Activated CD8-positive, alpha-beta memory T cell treated with anti-CD3 and anti-CD28 coated beads, Interleukin-2, amount 50 U/mL, for 1 hour (primary cell): ENCODE measurements around the gene SIAH3.
"Not testable (repeated sequence)": the region's sequence is repeated elsewhere in the genome, so short reads cannot be mapped to it uniquely, and the experiment has no call there.

Experiments
- DNase-seq: peaks from one replicate; pipeline ENCODE4 v3.0.0-alpha.2; 2020; ENCODE audit errors: extremely low read depth

The SIAH3 gene

DNA sequence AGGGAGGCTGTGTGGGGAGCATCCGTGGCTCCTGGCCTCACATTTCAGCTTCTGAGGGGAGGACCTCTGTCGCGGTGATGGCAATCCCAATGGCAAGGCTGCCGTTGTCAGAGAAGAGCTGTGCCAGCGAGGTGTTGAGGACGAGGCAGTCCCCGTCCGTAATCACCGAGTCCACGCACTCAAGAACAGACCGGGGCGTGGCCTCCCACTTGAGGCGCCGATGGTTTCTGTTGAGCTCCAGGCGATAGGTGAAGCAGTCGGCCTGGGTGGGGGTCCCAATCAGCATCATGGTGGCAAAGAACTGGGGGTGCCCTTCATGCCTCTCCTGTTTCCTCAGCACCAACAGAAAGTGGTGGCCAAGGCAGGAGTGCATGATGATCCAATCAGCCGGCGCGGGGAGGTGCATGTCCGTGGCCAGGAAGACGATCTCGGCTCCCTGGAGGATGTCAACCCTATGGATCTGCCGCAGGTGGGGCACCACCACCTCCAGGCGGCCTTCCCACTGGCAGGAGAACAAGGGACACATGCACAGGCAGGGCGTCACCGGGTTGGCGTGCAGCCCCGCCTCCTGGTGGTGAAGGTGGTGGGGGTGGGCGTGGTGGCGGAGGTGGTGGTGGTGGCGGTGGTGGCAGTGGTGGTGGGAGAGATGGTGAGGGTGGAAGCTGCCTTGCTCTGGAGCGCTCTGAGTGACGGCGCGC lies 68.1 kb downstream of the SIAH3 start:
- DNase-seq, result no peak

DNA sequence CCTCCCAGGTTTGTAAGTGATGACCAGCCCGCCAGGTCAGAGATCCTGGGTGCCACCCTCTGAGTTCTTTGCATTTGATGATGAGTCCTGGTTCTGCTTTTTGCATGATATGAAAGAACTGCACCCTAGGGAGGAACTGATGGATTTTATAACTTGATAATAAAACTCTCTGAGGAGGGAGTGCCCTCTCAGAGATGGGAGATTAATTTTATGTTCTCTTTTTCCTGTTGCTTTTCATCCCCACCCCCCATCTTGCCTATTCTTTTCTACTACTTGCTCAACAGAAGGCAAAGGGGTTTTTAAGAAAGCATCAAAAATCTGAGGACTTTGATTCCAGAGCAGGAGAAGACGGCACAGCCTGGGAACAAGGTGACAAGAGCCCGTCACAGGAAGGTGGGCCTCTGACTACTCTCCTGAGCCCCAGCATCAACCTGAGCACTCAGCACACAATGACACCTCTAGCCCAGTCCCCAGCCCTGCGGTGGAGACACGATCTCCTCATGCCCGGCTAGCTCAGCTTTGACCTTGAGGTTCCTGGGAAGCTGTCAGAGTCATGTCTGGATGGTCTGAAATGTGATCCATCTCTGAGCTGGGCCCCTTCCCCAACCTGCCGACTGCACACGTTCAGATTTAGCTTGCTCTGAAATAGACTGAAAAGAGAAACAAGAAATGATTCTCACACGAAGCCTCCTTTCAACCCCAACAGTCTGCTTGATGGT lies 69.1 kb downstream of the SIAH3 start:
- DNase-seq, result no peak

DNA sequence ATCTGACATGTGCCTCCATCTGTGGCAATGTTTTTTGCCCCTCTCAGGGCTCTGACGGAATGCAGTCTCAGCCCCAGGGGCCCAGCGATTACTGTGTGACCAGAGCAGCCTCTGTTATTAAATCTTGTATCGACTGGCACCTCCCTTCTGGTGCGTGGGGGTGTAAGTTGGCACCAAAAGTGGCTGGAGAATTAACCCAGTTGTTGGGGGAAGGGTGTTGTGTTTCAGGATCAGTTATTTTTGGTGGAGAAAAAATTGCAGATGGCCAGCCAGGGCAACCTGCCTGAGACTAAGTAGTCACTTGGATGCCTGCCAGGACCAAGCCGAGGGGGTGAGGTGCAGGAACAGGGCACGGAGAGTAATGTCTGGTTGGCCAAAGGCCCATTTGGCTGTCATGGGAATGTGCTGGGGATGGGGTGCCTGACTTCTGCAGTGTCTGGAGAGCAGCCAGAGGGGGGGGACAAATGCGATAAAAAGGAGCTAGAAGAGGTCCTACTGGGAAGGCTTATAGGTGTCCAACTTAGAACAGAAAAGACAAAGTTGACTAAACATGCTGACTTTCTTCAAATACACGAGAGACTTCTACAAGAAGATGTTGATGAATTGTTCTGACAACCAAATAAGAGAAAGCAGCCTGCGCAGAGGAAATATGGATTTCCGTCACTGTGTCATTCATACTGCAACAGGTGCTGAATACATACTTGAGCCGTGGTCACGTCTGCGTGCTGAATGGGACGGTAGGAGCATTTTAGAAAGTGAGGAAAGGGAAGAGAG lies 69.8 kb downstream of the SIAH3 start:
- DNase-seq, result no peak

DNA sequence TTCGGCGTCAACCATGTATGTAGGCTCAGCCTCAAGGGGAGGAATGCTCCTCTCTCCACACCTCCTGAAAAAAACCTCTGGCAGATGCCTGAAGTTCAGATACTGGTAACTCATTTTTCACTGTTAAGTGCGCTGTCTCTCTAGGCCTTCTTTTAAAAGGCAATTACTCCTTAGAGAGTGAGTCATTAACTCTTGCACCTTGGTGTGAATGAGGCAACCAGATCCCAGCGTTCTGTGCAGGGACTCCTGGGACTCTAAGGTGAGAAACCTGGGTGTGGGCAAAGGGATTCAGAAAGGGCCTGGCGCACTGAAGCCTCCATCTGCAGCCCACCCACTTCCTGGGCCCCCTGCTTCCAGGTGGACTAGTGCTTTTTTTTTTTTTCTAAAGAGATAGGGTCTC lies 71.7 kb downstream of the SIAH3 start:
- no peak for DNase-seq

DNA sequence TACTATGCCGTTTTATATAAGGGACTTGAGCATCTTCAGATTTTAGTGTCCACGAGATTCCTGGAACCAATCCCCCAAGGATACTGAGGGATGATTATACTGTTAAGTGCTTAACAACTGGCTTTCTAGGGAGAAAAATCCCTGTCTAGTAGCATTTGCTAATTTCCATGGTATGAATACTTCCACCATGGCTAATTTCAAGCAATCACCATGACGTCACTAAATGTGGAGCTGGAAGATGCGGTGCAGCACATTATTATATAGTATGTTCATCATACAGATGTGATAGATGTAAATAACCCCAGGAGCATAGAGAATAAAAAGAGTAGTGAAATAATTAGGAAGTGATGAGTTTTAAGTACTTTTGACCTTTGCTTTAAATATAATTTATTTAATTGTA lies 72.7 kb downstream of the SIAH3 start:
- DNase-seq, result no peak

DNA sequence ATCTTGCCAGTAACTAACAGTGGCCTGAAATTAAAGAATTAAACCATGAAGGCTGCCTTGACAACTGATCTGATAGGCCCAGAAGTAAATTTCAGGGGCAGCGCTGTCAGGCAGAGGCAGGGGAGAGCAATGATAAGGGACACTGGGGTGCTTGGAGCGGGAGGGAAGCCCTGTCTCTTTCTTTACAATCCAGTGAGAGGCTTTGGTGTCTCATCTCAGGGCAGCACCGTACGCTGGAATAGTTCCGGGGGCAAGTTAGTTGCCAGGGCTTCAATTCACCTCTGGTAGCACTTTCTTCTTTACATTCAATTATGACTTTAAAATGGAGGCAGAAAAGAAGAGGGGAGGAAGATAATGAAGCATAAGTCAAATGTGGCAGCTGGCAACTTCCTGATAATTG lies 74.8 kb downstream of the SIAH3 start:
- DNase-seq, result no peak

DNA sequence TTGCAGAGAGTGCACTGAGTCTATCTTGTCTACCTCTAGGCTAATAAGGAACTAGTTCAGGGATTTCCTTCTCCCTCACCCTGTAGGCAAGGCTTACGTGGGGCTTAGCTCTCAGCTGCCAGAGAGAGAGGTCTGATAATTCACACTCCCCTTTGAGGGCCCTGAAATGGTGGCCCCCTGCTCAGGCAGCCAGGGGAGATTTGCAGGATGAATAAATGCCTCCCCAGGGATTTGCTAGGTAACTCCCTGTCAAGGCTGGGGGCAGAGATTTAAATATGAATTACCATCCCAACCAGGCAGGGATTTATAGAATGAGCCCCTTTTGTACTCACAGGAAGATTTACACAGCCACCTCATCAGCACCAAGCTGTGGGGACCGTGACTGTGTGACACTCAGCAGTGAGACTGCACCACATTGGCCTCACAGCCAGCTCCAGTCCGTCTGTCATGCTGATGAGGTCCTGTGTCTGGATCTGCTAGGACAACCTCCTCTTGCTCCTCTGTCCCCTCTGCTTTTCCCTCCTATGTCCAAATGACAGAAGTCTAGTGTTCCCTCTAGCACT lies 76.1 kb downstream of the SIAH3 start:
- DNase-seq, result no peak

DNA sequence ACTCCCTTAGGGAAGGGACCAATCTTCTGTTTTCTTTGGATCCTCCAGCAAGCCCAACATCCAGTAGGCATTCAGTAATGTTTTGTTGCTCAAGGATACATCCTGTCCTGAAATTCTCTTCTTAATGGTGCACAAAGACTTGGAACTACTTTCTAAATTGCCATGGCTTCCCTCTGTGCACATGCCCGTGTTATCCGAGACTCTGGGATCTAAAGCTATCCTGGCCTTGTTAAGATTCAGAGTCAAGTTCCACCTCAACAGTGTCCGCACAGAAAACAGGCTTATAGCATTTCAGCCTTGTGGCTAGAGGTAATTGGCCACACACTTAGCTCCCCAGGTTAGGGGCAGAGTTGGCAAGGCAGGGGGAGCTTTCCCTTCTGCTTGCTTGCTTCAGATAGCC lies 77.6 kb downstream of the SIAH3 start:
- DNase-seq, result no peak

DNA sequence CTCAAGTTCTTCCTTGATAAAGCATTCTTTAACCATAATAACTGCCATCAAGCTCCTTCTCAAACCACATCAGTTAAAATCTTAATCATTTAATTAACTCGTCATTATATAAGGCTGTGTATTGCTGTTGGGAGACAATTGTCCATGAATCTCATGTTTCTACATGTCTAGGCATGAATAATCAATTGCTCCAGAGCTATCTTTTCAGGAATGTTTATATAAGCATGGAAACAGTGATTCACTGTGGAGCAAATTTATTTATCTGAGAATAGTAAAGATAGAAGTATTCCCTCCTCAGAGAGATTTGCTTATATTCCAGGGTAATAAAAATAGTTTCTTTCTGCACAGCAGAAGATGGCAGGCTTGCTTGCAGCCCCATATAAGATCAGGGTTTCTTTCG lies 78.3 kb downstream of the SIAH3 start:
- no peak for DNase-seq

DNA sequence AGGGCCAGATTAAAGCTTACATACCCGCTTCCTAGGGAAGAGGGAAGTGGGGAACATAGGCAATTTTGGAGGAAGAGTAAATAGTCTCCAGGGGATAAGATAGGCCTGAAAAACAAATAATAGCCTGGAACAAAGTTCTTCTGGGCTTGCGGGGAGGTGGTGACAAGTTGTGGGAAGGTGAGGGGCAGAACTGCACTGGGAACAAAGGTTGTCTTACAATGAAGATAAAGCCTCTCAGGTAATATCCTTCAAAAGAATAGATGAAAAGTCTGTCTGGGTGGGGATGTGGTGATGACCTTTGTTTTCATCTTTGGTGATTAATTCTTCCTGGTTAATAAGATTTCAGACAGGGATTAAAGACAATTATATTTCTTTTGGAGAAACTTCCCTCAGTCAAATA lies 80.7 kb downstream of the SIAH3 start:
- DNase-seq, result no peak

DNA sequence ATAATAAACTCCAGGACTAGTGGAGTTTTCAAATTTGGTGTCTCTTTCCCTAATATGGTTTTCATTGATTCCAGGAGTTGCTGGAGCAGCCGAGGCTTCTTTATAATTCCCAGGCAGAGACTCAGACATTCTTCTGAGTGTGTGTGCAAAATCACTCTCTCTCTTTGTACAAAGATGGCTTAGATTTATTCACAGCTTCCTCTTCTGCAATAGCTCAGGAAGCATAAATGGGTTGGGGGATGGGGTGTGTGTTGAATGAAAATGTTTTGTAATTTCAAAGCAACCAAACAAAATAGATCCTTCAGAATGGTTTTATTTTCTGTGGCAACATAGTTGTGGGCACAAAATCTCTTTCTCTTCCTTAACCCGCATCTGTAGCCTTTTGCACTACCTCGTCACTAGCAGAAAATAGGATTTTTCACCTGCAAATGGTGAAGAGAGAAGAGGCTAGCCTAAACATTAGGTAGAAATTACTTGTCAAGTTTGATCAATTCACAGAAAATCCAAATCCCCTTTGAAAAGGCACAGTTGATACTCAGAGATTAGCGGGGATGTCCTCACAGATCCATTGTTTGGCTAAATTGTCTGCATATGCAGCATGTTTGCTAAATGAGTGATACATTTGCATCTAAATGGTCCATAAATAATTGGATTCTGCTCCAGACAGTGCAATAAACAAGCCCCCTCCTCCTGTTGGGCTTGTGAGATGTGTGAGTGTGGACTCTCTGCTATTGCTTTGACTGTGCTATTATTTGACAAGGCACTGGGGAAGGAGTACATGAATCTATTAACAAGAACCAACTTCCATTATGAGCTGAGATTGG lies 82.7 kb downstream of the SIAH3 start:
- no peak for DNase-seq

DNA sequence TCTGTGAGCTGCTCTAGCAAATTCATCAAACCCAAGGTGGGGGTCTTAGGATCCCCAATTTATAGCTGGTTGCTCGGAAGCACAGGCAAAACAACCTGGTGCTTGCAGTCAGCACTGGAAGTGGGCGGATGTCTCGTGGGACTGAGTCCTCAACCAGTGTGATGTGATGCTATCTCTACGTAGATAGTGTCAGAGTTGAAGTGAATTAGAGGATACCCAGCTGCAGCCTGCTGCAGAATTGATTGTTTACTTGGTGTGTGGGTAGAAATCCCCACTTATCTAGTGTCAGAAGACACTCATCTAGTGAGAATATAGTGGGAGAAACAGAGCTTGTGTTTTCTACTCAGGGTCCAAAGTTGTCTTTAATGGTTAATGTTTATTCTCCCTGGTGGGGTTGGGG lies 86.1 kb downstream of the SIAH3 start:
- DNase-seq, result no peak

DNA sequence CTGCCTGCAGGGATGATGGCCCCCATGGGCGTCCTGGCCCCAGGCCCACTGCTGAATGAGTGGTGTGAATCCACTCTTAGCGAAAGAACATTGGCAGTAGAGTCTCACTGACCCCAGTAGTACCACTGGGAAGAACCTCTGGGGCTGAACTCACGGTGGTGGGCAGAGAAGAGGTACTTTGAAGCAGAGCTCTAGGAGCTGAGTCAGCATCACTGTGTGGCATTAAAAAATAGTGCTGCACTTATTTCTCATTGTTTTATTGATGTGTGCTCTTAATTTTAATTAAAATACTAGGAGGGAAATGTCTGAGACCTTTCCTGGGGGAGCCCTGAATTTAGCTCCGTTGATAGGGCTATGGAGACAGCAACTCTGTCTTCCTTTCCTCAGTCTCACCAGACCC lies 88.1 kb downstream of the SIAH3 start:
- no peak for DNase-seq

DNA sequence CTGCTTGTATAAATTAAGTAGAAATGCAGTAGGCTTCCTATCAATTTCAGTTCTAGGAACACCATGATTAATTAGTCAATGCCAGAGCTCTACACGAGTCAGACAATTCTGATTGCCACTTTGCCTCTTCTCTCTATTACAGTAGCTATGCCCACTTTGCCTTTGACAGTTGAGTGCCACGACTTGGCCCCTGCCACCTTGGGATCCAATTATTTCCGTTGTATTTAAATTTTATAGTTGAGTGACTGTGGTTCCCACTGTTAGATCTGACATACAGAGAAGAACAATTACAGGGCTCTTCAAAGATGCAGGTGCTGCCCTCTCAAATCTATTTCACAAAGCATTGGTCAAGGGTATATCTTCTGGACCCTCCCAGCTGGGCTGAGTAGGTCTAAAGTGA lies 94.0 kb downstream of the SIAH3 start:
- DNase-seq, result not testable (repeated sequence)

DNA sequence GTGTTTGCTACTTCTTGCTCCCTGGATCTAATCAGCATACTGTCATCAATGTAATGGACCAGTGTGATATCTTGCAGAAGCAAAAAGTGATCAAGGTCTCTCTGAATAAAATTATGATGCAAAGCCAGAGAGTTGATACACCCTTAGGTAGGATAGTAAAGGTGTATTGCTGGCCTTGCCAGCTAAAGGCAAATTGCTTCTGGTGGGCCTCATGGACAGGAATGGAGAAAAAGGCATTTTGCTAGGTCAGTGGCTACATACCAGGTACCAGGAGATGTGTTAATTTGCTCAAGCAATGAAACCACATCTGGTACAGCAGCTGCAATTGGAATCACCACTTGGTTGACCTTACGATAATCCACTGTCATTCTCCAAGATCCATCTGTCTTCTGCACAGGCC lies 95.1 kb downstream of the SIAH3 start:
- not testable (repeated sequence) for DNase-seq

DNA sequence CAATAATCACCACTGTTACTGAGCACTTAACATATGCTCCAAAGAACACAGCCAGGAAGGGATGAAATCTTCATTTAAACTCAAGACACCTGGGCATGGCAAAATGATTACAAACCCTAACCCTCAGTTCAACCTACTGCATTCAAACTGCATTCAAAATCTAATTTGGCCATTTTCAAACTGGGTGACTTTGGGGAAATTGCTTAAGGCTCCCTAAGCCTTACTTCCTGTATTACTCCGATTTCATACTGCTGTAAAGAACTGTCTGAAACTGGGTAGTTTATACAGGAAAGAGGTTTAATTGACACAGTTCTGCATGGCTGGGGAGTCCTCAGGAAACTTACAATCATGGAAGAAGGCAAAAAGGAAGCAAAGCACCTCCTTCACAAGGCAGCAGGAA lies 99.0 kb downstream of the SIAH3 start:
- DNase-seq, result no peak

DNA sequence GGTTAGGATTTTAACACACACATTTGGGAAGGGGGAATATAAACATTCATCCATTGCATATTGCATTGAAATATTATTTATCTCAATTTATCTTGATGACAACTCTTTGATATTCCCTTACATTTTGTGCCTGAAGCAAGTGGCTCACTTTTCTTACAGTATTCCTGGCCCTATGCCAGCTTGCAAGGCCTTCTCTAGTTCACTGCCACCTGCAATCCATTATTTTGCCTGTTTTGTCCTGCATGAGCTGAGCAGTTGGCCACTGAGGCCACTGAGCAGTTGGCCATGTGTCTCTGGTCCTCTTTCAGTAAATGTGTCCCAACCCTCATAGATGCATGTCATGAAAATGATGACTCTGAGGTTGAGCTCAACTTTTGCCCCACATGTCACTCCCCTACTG lies 99.7 kb downstream of the SIAH3 start:
- no peak for DNase-seq

DNA sequence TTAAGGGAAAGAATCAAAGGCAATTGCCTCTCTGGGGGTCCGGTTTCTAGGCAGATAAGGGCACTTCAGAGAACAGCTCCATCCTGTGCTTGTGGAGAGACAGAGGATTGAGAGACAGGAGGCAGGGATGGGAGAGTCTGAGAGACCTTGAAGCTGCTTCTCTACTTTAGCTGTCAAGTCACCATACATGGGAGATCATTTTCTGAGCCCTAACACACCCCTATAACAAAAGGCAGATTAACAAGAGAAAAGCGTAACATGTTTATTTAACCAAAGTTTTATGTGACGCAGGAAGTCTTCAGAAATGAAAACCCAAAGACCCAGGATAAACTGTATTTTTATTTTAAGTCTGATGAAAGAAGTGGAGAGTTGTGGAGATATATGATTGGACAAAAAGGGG lies 101.0 kb downstream of the SIAH3 start:
- DNase-seq, result no peak

DNA sequence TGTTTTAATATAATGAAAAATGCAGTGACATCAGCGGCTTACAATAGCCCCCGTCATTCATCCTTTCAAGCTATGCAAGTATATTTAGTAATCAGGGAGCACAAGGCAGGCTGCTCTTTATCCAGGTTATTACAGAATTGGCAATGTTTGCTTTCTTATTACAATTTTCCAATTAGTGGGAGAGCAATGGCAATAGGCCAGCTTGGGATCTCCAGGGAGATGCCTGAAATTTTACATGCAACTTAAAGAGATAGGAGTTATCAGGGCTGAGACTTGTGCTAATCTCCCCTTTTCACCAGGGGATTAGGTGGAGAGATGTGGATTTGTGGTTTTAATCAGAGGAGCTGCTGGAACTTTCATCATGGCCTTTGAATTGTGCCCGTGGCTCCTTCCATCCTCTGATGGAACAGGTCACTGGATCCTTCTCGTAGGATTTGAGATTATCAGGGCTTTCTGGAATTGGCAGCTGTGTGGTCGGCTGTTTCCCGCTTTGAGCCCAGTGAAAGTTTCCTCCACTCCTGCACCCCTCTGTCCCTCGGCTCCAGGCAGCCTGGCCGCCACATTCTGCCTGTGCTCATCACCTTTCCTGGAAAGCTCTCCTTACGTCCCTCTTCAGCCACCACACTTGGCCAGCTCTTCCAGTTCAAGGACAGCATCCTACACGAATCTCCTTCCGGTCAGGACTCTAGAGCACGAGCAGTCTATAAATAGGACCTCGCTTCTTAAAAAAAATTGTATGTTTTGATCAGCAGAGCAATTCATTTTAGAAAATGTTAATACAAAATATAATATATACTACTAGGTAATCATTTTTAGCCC lies 102.4 kb downstream of the SIAH3 start:
- DNase-seq, result no peak

DNA sequence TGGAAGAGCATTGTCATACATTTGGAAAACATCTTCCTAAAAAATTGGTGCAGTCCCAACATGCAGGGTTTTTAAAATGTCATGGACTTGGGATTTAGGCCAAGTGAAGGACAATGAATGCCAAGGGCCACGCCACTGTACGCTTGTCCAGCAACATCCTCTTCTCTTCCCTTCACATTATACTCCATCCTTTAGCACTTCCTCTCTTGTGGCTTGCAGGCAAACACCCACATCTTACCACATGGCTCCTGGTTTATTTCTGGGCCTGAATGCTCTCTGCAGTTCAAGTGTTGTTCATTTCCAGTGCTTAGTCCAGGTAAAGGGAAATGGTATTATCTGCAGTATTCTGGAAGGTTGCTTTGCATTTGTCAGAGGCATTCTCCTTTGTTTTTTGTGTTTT lies 104.5 kb downstream of the SIAH3 start:
- no peak for DNase-seq

DNA sequence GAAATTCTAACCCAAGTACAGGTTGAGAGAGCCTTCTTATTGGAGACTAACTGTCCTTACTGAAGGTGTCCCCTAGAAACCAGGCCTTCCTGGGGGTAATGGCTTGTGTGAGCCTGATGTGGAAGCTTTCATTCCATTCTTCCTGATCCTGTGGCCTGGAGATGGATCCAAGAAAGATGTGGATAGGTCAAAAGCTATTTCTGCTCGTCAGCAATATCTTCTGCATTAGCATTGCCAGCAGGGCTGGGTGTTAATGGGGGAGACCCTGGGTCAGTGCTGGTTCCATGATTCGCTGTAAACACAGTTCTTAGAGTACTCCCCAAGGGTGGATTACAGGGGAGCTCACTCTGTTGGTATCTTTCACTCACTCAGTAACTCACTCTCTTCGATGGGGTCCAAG lies 106.6 kb downstream of the SIAH3 start:
- no peak for DNase-seq
